ENCODE data around the gene IP6K3.

Gene IP6K3

GRCh38 chr6:33758815-33759216 lies 12.1 kb upstream of the IP6K3 start:
- DNase-seq = no peak

GRCh38 chr6:33757906-33758305 lies 11.2 kb upstream of the IP6K3 start:
- DNase-seq = no peak

- no peak for DNase-seq
Observed at GRCh38 chr6:33757113-33757512, 10.4 kb upstream of the IP6K3 start.

GRCh38 chr6:33756211-33756954 lies 9.7 kb upstream of the IP6K3 start:
- DNase-seq = no peak

- DNase-seq = no peak
Observed at GRCh38 chr6:33755070-33755869, 8.6 kb upstream of the IP6K3 start.

GRCh38 chr6:33754222-33754621 lies 7.5 kb upstream of the IP6K3 start:
- DNase-seq = no peak

GRCh38 chr6:33752646-33753015 lies 5.9 kb upstream of the IP6K3 start:
- no peak for DNase-seq

- no peak for DNase-seq
Observed at GRCh38 chr6:33751771-33752645, 5.3 kb upstream of the IP6K3 start.

- DNase-seq = no peak
Observed at GRCh38 chr6:33750244-33750991, 3.7 kb upstream of the IP6K3 start.

GRCh38 chr6:33749401-33749800 lies 2.7 kb upstream of the IP6K3 start:
- no peak for DNase-seq

GRCh38 chr6:33748841-33749240 lies 2.1 kb upstream of the IP6K3 start:
- no peak for DNase-seq

- DNase-seq = no peak
Observed at GRCh38 chr6:33747823-33748222, 1.1 kb upstream of the IP6K3 start.

- peak; percentile 48 for DNase-seq
Observed at GRCh38 chr6:33746036-33746600, 587 bp downstream of the IP6K3 start.

- no peak for DNase-seq
Observed at GRCh38 chr6:33745548-33745947, 1.2 kb downstream of the IP6K3 start.

GRCh38 chr6:33744895-33745546 lies 1.7 kb downstream of the IP6K3 start:
- DNase-seq = no peak

GRCh38 chr6:33744001-33744848 lies 2.5 kb downstream of the IP6K3 start:
- DNase-seq = peak; percentile 67

- DNase-seq = no peak
Observed at GRCh38 chr6:33742837-33743236, 3.9 kb downstream of the IP6K3 start.

GRCh38 chr6:33742092-33742491 lies 4.6 kb downstream of the IP6K3 start:
- DNase-seq = no peak

GRCh38 chr6:33740794-33741193 lies 5.9 kb downstream of the IP6K3 start:
- no peak for DNase-seq

- no peak for DNase-seq
Observed at GRCh38 chr6:33740204-33740608, 6.5 kb downstream of the IP6K3 start.

- no peak for DNase-seq
Observed at GRCh38 chr6:33739571-33739970, 7.1 kb downstream of the IP6K3 start.
